ENCODE results near the gene NUP62.

NUP62 gene

GRCh38 chr19:49877879-49878743 is 51.2 kb downstream of the NUP62 start:
- H3K36me3 Mint-ChIP-seq (ENCODE audit: insufficient read depth) = peaks cover 23% of the 10 kb centered on the region
- H3K4me1 Mint-ChIP-seq = peaks cover 24% of the 10 kb centered on the region
- DNase-seq (ENCODE audit: low spot score in 2 of 2) (peak in 1 of 2 donors; percentile 96), ATAC-seq (replicated peaks; ENCODE audit: extremely low read depth, poor library complexity, severe bottlenecking) (peak; percentile 52)
- H3K27me3 Mint-ChIP-seq = no peaks in the 10 kb centered on the region
- no peaks in the 10 kb centered on the region for H3K9me3 Mint-ChIP-seq
- no peak overlapping the region for H3K27ac Mint-ChIP-seq (ENCODE audit: low read depth)
- no peak overlapping the region for H3K4me3 Mint-ChIP-seq

GRCh38 chr19:49877020-49877878 is 52.1 kb downstream of the NUP62 start, which contains the start of the genes AKT1S1 and TBC1D17:
Gene AKT1S1 (minus strand): TSS chr19:49877355. CDS start chr19:49873295, 4,060 bp downstream.
Gene TBC1D17 (plus strand): TSS chr19:49877702. CDS start chr19:49877724, 22 bp downstream.
- Mint-ChIP-seq H3K36me3 (ENCODE audit: insufficient read depth) (peaks cover 17% of the 10 kb centered on the region), H3K4me3 (no peak within 1 kb of the TSS), H3K9me3 (no peaks in the 10 kb centered on the region), H3K27ac (ENCODE audit: low read depth) (no peak within 1 kb of the TSS), H3K4me1 (peaks cover 27% of the 10 kb centered on the region), H3K27me3 (no peaks in the 10 kb centered on the region)
- peak; percentile 95 to 100 for DNase-seq (ENCODE audit: low spot score in 2 of 2)
- ATAC-seq (replicated peaks; ENCODE audit: extremely low read depth, poor library complexity, severe bottlenecking) = peak; percentile 75

- Mint-ChIP-seq H3K4me3 (no peak overlapping the region), H3K9me3 (no peaks in the 10 kb centered on the region), H3K27ac (ENCODE audit: low read depth) (no peak overlapping the region), H3K27me3 (no peaks in the 10 kb centered on the region), H3K36me3 (ENCODE audit: insufficient read depth) (peaks cover 14% of the 10 kb centered on the region), H3K4me1 (peaks cover 33% of the 10 kb centered on the region)
- ATAC-seq (replicated peaks; ENCODE audit: extremely low read depth, poor library complexity, severe bottlenecking) = peak; percentile 64
- peak; percentile 95 to 99 for DNase-seq (ENCODE audit: low spot score in 2 of 2)
Observed at GRCh38 chr19:49876422-49877019, 52.8 kb downstream of the NUP62 start.

DNA sequence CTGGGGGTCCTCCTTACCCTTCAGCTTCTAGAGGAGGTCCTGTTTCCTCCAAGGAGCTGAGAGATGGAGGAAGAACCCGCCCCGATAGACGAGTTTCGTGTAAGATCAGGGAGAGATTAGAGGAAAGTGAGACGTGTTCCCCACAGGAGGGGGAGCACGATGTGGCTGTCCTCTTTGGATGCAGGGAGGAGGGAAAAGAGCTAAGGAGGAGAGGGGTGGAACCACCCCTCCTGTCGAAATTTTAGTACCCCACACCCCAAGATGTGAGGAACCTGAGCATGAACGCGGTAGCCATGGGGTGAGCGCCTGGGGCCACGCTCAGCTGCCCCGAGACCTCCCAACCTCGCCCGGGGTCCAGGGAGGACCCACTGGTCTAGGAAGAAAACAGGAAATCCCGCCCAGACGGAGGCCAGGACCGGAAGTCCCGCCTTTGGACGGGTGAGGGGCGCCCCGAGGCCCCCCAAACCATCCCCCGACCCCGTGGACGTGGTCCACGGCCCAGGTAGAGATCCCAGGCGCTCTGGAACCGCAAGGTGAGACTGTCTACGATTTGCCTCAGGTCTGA is 53.4 kb downstream of the NUP62 start:
- DNase-seq (ENCODE audit: low spot score in 2 of 2) (no peak), ATAC-seq (replicated peaks; ENCODE audit: extremely low read depth, poor library complexity, severe bottlenecking) (no peak)
- peaks cover 33% of the 10 kb centered on the region for H3K4me1 Mint-ChIP-seq
- peaks cover 11% of the 10 kb centered on the region for H3K36me3 Mint-ChIP-seq (ENCODE audit: insufficient read depth)
- no peak overlapping the region for H3K4me3 Mint-ChIP-seq
- no peak overlapping the region for H3K27ac Mint-ChIP-seq (ENCODE audit: low read depth)
- no peaks in the 10 kb centered on the region for H3K9me3 Mint-ChIP-seq
- no peaks in the 10 kb centered on the region for H3K27me3 Mint-ChIP-seq

DNA sequence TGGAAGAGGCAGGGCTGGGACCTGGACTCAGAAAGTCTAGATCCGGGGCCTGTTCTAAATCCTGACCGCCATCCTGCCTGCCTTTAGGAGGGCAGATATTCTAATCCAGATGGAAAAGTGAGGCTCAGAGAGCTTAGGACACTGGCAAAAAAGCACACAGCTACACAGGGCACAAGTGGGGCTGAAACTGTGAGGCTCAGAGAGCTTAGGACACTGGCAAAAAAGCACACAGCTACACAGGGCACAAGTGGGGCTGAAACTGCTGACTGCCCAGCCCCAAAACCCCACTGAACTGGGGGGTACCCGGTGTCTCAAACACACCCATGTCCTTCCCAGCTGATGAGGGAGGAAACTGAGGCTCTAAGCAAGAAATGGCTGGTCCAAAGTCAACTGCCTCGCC is 54.1 kb downstream of the NUP62 start:
- Mint-ChIP-seq H3K27me3 (no peaks in the 10 kb centered on the region), H3K27ac (ENCODE audit: low read depth) (no peak overlapping the region), H3K4me1 (peaks cover 39% of the 10 kb centered on the region), H3K36me3 (ENCODE audit: insufficient read depth) (peaks cover 10% of the 10 kb centered on the region), H3K9me3 (no peaks in the 10 kb centered on the region), H3K4me3 (no peak overlapping the region)
- no peak for DNase-seq (ENCODE audit: low spot score in 2 of 2)
- ATAC-seq (replicated peaks; ENCODE audit: extremely low read depth, poor library complexity, severe bottlenecking) = no peak

DNA sequence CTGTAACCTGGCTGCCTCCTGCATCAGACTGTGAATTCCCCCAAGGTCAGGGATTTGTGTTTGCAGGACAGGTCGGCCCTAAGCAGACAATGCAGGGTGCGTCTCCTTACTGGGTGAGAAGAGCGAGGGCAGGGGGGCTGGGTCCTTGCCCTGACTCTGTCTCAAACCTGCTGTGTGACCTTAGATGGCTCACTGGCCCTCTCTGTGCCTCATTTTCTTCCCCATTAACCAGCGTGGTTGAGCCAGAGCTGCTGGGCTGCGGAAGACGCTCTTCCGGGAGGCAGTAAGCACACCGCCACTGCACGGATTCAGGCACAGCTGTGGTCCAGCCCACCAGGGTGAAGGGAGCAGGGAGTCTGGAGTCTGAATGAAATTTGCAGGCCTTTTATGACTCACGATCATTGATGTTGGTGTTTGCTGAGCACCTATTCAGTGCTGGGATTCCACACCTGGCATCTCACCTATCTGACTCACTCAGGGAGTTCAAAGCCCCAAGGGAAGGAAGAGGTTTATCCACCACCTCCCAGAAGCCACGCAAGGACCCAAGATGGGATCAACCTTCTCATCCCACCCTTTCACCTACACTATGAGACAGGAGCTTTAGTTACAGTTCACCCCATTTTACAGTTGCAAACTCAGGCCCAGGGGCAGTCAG is 54.7 kb downstream of the NUP62 start:
- Mint-ChIP-seq H3K27me3 (no peaks in the 10 kb centered on the region), H3K9me3 (no peaks in the 10 kb centered on the region), H3K4me1 (peaks cover 41% of the 10 kb centered on the region), H3K36me3 (ENCODE audit: insufficient read depth) (peaks cover 10% of the 10 kb centered on the region), H3K4me3 (no peak overlapping the region), H3K27ac (ENCODE audit: low read depth) (no peak overlapping the region)
- ATAC-seq (replicated peaks; ENCODE audit: extremely low read depth, poor library complexity, severe bottlenecking) = no peak
- no peak for DNase-seq (ENCODE audit: low spot score in 2 of 2)

- H3K9me3 Mint-ChIP-seq = no peaks in the 10 kb centered on the region
- no peak overlapping the region for H3K4me3 Mint-ChIP-seq
- peaks cover 4% of the 10 kb centered on the region for H3K36me3 Mint-ChIP-seq (ENCODE audit: insufficient read depth)
- no peak for DNase-seq (ENCODE audit: low spot score in 2 of 2)
- ATAC-seq (replicated peaks; ENCODE audit: extremely low read depth, poor library complexity, severe bottlenecking) = no peak
- peaks cover 37% of the 10 kb centered on the region for H3K4me1 Mint-ChIP-seq
- no peaks in the 10 kb centered on the region for H3K27me3 Mint-ChIP-seq
- no peak overlapping the region for H3K27ac Mint-ChIP-seq (ENCODE audit: low read depth)
Observed at GRCh38 chr19:49873834-49874233, 55.5 kb downstream of the NUP62 start.

DNA sequence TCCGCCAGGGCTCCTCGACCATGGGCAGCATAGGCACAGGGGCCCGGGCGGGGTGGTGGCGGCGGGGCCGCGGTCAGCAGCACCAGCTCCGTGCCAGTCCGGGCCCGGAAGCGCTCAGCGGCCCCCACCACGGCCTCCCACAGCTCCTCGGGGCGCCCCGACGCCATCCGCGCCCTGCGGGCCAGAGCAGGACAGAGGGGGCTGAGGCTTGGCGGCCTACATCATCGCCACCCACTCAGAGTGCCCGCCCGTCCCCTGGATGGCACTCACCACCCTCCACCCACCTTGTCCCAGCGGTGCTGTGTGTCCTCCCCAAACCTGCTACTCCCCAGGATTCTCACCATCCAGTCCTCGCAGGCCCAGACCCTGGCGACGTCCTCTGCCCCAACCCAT is 56.2 kb downstream of the NUP62 start:
- H3K36me3 Mint-ChIP-seq (ENCODE audit: insufficient read depth) = peaks cover 4% of the 10 kb centered on the region
- no peaks in the 10 kb centered on the region for H3K27me3 Mint-ChIP-seq
- peaks cover 30% of the 10 kb centered on the region for H3K4me1 Mint-ChIP-seq
- no peaks in the 10 kb centered on the region for H3K9me3 Mint-ChIP-seq
- DNase-seq (ENCODE audit: low spot score in 2 of 2) (no peak), ATAC-seq (replicated peaks; ENCODE audit: extremely low read depth, poor library complexity, severe bottlenecking) (no peak)
- H3K4me3 Mint-ChIP-seq = no peak overlapping the region
- H3K27ac Mint-ChIP-seq (ENCODE audit: low read depth) = no peak overlapping the region

GRCh38 chr19:49872245-49873128 is 56.8 kb downstream of the NUP62 start:
- DNase-seq (ENCODE audit: low spot score in 2 of 2) (no peak), ATAC-seq (replicated peaks; ENCODE audit: extremely low read depth, poor library complexity, severe bottlenecking) (no peak)
- peaks cover 32% of the 10 kb centered on the region for H3K4me1 Mint-ChIP-seq
- no peaks in the 10 kb centered on the region for H3K27me3 Mint-ChIP-seq
- H3K36me3 Mint-ChIP-seq (ENCODE audit: insufficient read depth) = peaks cover 9% of the 10 kb centered on the region
- no peaks in the 10 kb centered on the region for H3K9me3 Mint-ChIP-seq
- H3K4me3 Mint-ChIP-seq = peak overlapping the region; percentile 13
- no peak overlapping the region for H3K27ac Mint-ChIP-seq (ENCODE audit: low read depth)

GRCh38 chr19:49871349-49871985 is 57.8 kb downstream of the NUP62 start:
- Mint-ChIP-seq H3K36me3 (ENCODE audit: insufficient read depth) (peaks cover 19% of the 10 kb centered on the region), H3K9me3 (no peaks in the 10 kb centered on the region), H3K27ac (ENCODE audit: low read depth) (no peak overlapping the region), H3K27me3 (no peaks in the 10 kb centered on the region), H3K4me3 (peak overlapping the region; percentile 13), H3K4me1 (peaks cover 40% of the 10 kb centered on the region)
- no peak for DNase-seq (ENCODE audit: low spot score in 2 of 2)
- ATAC-seq (replicated peaks; ENCODE audit: extremely low read depth, poor library complexity, severe bottlenecking) = no peak
